Mucosa of descending colon (tissue), 3 donors: ENCODE measurements around the gene MAML2. TPM values are rescaled to one million over a fixed set of nuclear protein-coding genes. Genes with fewer than 3 reads are reported as not detected.

Experiments
- ATAC-seq: fragments of 200-7000 bp; cut with Tn5 transposase; one replicate; pipeline ENCODE4 v1.9.1; 2020; ENCODE audit warnings: mild to moderate bottlenecking, moderate library complexity
- DNase-seq, 3 donors: peaks; one replicate each; pipeline ENCODE4 v3.0.0-alpha.2; 2020
- H3K36me3 ChIP-seq: fragments of 200-600 bp; one replicate; pipeline ENCODE4 v1.8.0; 2021; ENCODE audit warnings: low read depth, mild to moderate bottlenecking
- H3K4me1 ChIP-seq: fragments of 200-600 bp; one replicate; pipeline ENCODE4 v1.8.0; 2021; ENCODE audit warnings: low read depth, mild to moderate bottlenecking
- H3K4me3 ChIP-seq: fragments of 200-600 bp; one replicate; pipeline ENCODE4 v1.8.0; 2021; ENCODE audit warnings: mild to moderate bottlenecking
- H3K9me3 ChIP-seq: fragments of 200-600 bp; one replicate; pipeline ENCODE4 v1.8.0; 2021; ENCODE audit warnings: mild to moderate bottlenecking
- intact Hi-C, 2 donors: fragments of 100-400 bp; cut with DNase I in 1 of 2; cut with micrococcal nuclease in 1 of 2; formaldehyde crosslinking; loops; one replicate each; pipeline versions ENCODE4 v1.11.0 to v1.11.1; 2022; cut with DNase I, micrococcal nuclease
- total RNA-seq, 3 donors: library from RNA; stranded (reverse); fragmentation: NEBNext Ultra II Directional in 2 of 3; extraction: Animal tissue kit (Norgen Biotek cat#: 25700) in 2 of 3; gene quantifications; one replicate each; pipeline versions ENCODE4 v1.2.1 to v1.2.4, GENCODE V29; 2021 to 2023
- TF ChIP-seq, protein P1 (sequence below): fragments of 200-600 bp; IDR thresholded peaks from one replicate; pipeline ENCODE4 v1.8.0; 2022; ENCODE audit warnings: antibody characterized with exemption, mild to moderate bottlenecking
- donor health status: DM: no; HTN: no; CAD: no; lungs with moderate emphysema.
- donor health status: DM: no; HTN: no; CAD: no.
- donor health status: DM: no; HTN: yes; CAD: no.

Gene MAML2
- total RNA-seq, 3 donors from 2014 or later = 15.2 to 26.4 (median 15.8) TPM

GRCh38 chr11:96367342-96367741 lies 24.3 kb upstream of the MAML2 start:
- TF ChIP-seq, protein P1, sequence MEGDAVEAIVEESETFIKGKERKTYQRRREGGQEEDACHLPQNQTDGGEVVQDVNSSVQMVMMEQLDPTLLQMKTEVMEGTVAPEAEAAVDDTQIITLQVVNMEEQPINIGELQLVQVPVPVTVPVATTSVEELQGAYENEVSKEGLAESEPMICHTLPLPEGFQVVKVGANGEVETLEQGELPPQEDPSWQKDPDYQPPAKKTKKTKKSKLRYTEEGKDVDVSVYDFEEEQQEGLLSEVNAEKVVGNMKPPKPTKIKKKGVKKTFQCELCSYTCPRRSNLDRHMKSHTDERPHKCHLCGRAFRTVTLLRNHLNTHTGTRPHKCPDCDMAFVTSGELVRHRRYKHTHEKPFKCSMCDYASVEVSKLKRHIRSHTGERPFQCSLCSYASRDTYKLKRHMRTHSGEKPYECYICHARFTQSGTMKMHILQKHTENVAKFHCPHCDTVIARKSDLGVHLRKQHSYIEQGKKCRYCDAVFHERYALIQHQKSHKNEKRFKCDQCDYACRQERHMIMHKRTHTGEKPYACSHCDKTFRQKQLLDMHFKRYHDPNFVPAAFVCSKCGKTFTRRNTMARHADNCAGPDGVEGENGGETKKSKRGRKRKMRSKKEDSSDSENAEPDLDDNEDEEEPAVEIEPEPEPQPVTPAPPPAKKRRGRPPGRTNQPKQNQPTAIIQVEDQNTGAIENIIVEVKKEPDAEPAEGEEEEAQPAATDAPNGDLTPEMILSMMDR = no peak
- Histone ChIP-seq H3K4me3 (no peak overlapping the region), H3K9me3 (peaks cover 9% of the 10 kb centered on the region), H3K36me3 (peaks cover 2% of the 10 kb centered on the region), H3K4me1 (no peaks in the 10 kb centered on the region)
- ATAC-seq (no peak), DNase-seq (no peak)
- intact Hi-C loops = no loop called here

DNA sequence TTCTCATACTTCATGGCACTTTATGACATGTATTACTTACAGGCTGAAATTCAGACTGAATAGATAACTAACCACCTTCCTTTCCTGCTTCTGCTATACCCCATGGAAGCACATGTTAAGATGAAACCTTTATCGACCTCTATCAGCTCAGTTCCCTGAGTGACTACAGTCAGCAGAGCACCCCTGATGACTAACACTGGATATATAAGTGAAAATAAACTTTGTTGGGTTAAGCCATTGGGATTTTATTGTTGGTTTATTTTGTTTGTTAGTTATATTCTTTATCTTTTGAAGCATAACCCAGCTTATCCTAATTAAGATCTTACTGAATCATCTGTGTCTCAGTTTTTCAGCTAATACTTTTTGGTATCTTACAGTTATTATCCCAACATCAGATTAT lies 23.0 kb upstream of the MAML2 start:
- peaks cover 9% of the 10 kb centered on the region for H3K9me3 ChIP-seq
- H3K36me3 ChIP-seq = peaks cover 2% of the 10 kb centered on the region
- ATAC-seq (no peak), DNase-seq (no peak)
- no peak overlapping the region for H3K4me3 ChIP-seq
- intact Hi-C loops = no loop called here
- no peaks in the 10 kb centered on the region for H3K4me1 ChIP-seq
- TF ChIP-seq, protein P1 = no peak

DNA sequence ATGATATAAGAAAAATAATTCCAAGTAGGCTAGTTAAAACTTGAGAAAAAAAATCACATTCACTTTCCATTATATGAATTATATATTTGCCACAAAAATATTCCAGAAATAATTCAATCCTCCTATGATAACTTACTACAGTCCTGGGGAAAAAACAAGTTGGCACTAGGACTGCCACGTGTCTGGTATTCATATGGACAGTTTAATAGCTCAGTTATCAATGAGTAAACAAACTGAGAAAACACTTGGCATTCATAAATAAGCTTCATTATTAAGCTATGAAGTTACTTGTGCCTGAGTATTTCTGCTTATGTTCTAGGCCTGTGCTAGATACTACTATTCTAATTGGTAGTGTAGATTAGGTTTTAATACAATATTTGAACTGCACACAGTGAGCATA lies 22.5 kb upstream of the MAML2 start:
- H3K4me3 ChIP-seq = no peak overlapping the region
- no peak for ATAC-seq
- intact Hi-C loops = no loop called here
- TF ChIP-seq, protein P1 = no peak
- no peaks in the 10 kb centered on the region for H3K4me1 ChIP-seq
- DNase-seq = no peak
- H3K36me3 ChIP-seq = peaks cover 2% of the 10 kb centered on the region
- peaks cover 9% of the 10 kb centered on the region for H3K9me3 ChIP-seq

DNA sequence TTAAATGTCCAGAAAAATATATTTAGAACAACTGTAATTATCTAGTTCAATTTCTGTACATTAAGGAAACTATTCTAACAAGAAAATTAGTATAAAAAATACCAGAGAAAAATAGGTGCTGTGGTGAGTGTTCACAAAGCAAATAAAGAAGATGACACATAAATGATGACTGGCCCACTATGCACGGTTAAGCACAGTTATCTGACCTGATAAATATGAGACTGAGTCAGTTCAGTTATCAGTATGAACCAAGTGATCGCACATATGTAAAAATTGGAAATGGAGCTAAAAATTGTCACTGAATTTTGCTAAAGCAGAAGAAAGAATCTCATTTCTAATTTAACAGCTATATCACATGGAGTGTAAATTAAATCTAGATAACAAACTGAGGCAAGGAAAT lies 18.8 kb upstream of the MAML2 start:
- TF ChIP-seq, protein P1 = no peak
- H3K36me3 ChIP-seq = no peaks in the 10 kb centered on the region
- no peaks in the 10 kb centered on the region for H3K4me1 ChIP-seq
- H3K9me3 ChIP-seq = no peaks in the 10 kb centered on the region
- intact Hi-C loops = no loop called here
- no peak overlapping the region for H3K4me3 ChIP-seq
- DNase-seq = no peak
- no peak for ATAC-seq

GRCh38 chr11:96358321-96358720 lies 15.3 kb upstream of the MAML2 start:
- ATAC-seq = no peak
- TF ChIP-seq, protein P1 = no peak
- intact Hi-C loops = no loop called here
- H3K4me3 ChIP-seq = no peak overlapping the region
- DNase-seq = no peak
- H3K9me3 ChIP-seq = no peaks in the 10 kb centered on the region
- H3K4me1 ChIP-seq = no peaks in the 10 kb centered on the region
- no peaks in the 10 kb centered on the region for H3K36me3 ChIP-seq

GRCh38 chr11:96357794-96358193 lies 14.8 kb upstream of the MAML2 start:
- ATAC-seq = no peak
- Histone ChIP-seq H3K4me1 (no peaks in the 10 kb centered on the region), H3K4me3 (no peak overlapping the region), H3K36me3 (no peaks in the 10 kb centered on the region), H3K9me3 (no peaks in the 10 kb centered on the region)
- no peak for DNase-seq
- intact Hi-C loops = no loop called here
- TF ChIP-seq, protein P1 = no peak
